HUES6 (cell line): ENCODE data around the gene LRRC1.

Experiments used
- H3K27ac ChIP-seq: 2 replicates; pipeline ENCODE4 v1.7.0; 2013; ENCODE audit warnings: low read depth, mild to moderate bottlenecking, low read length, inconsistent platforms
- H3K27me3 ChIP-seq: 2 replicates; pipeline ENCODE4 v1.6.1; 2013; ENCODE audit warnings: low read length; ENCODE audit not compliant: control insufficient read depth, insufficient read depth
- H3K36me3 ChIP-seq: 2 replicates; pipeline ENCODE4 v1.6.1; 2013; ENCODE audit warnings: low read length; ENCODE audit not compliant: control insufficient read depth, insufficient read depth
- H3K4me1 ChIP-seq: 2 replicates; pipeline ENCODE4 v1.6.1; 2013; ENCODE audit warnings: low read length; ENCODE audit not compliant: control insufficient read depth, insufficient read depth
- H3K4me3 ChIP-seq: 2 replicates; pipeline ENCODE4 v1.5.1; 2013; ENCODE audit warnings: low read depth, low read length
- H3K9ac ChIP-seq: one replicate; pipeline ENCODE4 v1.6.1; 2013; ENCODE audit warnings: mild to moderate bottlenecking, low read length
- H3K9me3 ChIP-seq: 2 replicates; pipeline ENCODE4 v1.6.1; 2013; ENCODE audit warnings: low read depth, low read length; ENCODE audit not compliant: control insufficient read depth, insufficient read depth

The LRRC1 gene

GRCh38 chr6:53815381-53816119 is 20.7 kb downstream of the LRRC1 start:
- Histone ChIP-seq H3K9me3 (no peaks in the 10 kb centered on the region), H3K36me3 (no peaks in the 10 kb centered on the region), H3K9ac (no peak overlapping the region), H3K27ac (no peak overlapping the region), H3K4me1 (peaks cover 29% of the 10 kb centered on the region), H3K27me3 (no peaks in the 10 kb centered on the region), H3K4me3 (no peak overlapping the region)

GRCh38 chr6:53818858-53819609 is 24.2 kb downstream of the LRRC1 start:
- H3K27me3 ChIP-seq: no peaks in the 10 kb centered on the region
- no peak overlapping the region for H3K9ac ChIP-seq
- peaks cover 14% of the 10 kb centered on the region for H3K4me1 ChIP-seq
- H3K36me3 ChIP-seq: no peaks in the 10 kb centered on the region
- no peak overlapping the region for H3K4me3 ChIP-seq
- no peak overlapping the region for H3K27ac ChIP-seq
- H3K9me3 ChIP-seq: no peaks in the 10 kb centered on the region

- H3K4me1 ChIP-seq: no peaks in the 10 kb centered on the region; the same call in 1 of the 2 replicates
- no peak overlapping the region for H3K27ac ChIP-seq
Measured at GRCh38 chr6:53822401-53823125, 27.8 kb downstream of the LRRC1 start.

GRCh38 chr6:53824714-53825113 is 29.9 kb downstream of the LRRC1 start:
- H3K9ac ChIP-seq: no peak overlapping the region
- no peaks in the 10 kb centered on the region for H3K9me3 ChIP-seq
- H3K27me3 ChIP-seq: no peaks in the 10 kb centered on the region
- no peaks in the 10 kb centered on the region for H3K36me3 ChIP-seq
- H3K4me1 ChIP-seq: peaks cover 3% of the 10 kb centered on the region
- no peak overlapping the region for H3K27ac ChIP-seq
- H3K4me3 ChIP-seq: no peak overlapping the region

More at GRCh38 chr6:53822401-53823125, 27.8 kb downstream of the LRRC1 start:
- Histone ChIP-seq H3K36me3 (no peaks in the 10 kb centered on the region), H3K27me3 (no peaks in the 10 kb centered on the region), H3K9me3 (no peaks in the 10 kb centered on the region), H3K4me3 (no peak overlapping the region), H3K9ac (no peak overlapping the region)

GRCh38 chr6:53825532-53826321 is 30.9 kb downstream of the LRRC1 start:
- no peaks in the 10 kb centered on the region for H3K27me3 ChIP-seq
- no peak overlapping the region for H3K27ac ChIP-seq
- H3K36me3 ChIP-seq: no peaks in the 10 kb centered on the region
- H3K4me3 ChIP-seq: no peak overlapping the region
- no peaks in the 10 kb centered on the region for H3K9me3 ChIP-seq
- H3K4me1 ChIP-seq: peaks cover 13% of the 10 kb centered on the region
- H3K9ac ChIP-seq: no peak overlapping the region

- no peaks in the 10 kb centered on the region for H3K9me3 ChIP-seq
- H3K36me3 ChIP-seq: no peaks in the 10 kb centered on the region
- no peak overlapping the region for H3K27ac ChIP-seq
- no peak overlapping the region for H3K9ac ChIP-seq
- H3K27me3 ChIP-seq: no peaks in the 10 kb centered on the region
- no peak overlapping the region for H3K4me3 ChIP-seq
- H3K4me1 ChIP-seq: peaks cover 13% of the 10 kb centered on the region
Measured at GRCh38 chr6:53827531-53827930, 32.7 kb downstream of the LRRC1 start.

GRCh38 chr6:53828215-53828614 is 33.4 kb downstream of the LRRC1 start:
- Histone ChIP-seq H3K4me3 (no peak overlapping the region), H3K36me3 (no peaks in the 10 kb centered on the region), H3K9me3 (no peaks in the 10 kb centered on the region), H3K9ac (no peak overlapping the region), H3K4me1 (peaks cover 13% of the 10 kb centered on the region), H3K27me3 (no peaks in the 10 kb centered on the region), H3K27ac (no peak overlapping the region)

- Histone ChIP-seq H3K4me3 (no peak overlapping the region), H3K4me1 (peaks cover 13% of the 10 kb centered on the region), H3K9ac (no peak overlapping the region), H3K36me3 (no peaks in the 10 kb centered on the region), H3K9me3 (no peaks in the 10 kb centered on the region), H3K27me3 (no peaks in the 10 kb centered on the region), H3K27ac (no peak overlapping the region)
Measured at GRCh38 chr6:53828966-53829697, 34.3 kb downstream of the LRRC1 start.

- Histone ChIP-seq H3K27ac (no peak overlapping the region), H3K4me1 (peaks cover 13% of the 10 kb centered on the region), H3K27me3 (no peaks in the 10 kb centered on the region), H3K4me3 (no peak overlapping the region), H3K9ac (no peak overlapping the region), H3K36me3 (no peaks in the 10 kb centered on the region), H3K9me3 (no peaks in the 10 kb centered on the region)
Measured at GRCh38 chr6:53829698-53830221, 35.0 kb downstream of the LRRC1 start.

GRCh38 chr6:53830366-53830765 is 35.6 kb downstream of the LRRC1 start:
- Histone ChIP-seq H3K27ac (no peak overlapping the region), H3K4me3 (no peak overlapping the region), H3K9ac (no peak overlapping the region), H3K36me3 (no peaks in the 10 kb centered on the region), H3K9me3 (no peaks in the 10 kb centered on the region), H3K4me1 (peaks cover 13% of the 10 kb centered on the region), H3K27me3 (no peaks in the 10 kb centered on the region)
